GM18907 (cell line): Measurements from ENCODE around the gene TAF1B.

Experiments
- ATAC-seq: cut with Tn5 transposase; IDR thresholded peaks from one replicate; pipeline ENCODE4 v1.9.1; 2021; ENCODE audit warnings: mild to moderate bottlenecking, moderate library complexity; ENCODE audit not compliant: unreplicated experiment

TAF1B gene

DNA sequence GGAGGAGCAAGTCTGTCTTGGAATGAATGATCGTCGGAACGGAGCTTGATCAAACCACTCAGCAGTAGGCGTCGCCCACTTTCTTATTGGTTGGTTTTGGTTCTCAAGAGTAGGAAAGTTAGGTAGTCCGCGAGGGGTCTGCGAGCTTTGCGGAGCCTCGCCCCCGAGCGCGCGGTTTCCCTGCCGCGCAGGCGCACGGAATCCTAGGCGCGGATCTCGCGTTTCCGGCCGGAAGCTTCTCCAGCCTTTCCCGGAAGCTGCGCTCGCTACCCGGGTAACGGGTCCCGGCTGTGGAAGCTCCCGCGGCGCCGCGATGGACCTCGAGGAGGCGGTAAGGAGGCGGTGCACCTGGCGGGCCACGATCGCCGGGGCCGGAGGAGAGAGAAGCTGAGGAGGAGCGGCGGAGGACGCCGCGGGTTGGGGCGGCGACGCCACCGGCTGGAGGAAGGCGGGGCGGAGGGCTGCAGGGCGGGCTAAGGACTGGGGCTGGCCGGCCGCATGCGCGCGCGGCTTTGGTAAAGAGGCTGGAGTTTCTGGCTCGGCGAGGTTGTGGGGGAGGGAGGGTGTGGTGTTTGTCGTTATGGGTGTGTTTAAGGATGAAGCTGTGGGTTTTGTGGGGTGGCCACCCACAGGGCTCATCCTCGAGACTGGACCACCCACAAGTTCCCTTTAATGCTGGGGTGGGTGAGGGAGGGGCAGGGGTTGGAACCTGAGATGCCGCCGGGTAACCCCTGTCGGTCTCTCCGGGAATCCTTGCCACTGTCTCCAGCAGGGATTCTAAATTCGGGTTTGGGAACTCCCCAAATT is at the start of gene TAF1B:
TSS of gene TAF1B (plus strand) at position 246 of the 807 bp plus-strand sequence. CDS start at position 314, 68 bp downstream.
- ATAC-seq: peak; percentile 82

DNA sequence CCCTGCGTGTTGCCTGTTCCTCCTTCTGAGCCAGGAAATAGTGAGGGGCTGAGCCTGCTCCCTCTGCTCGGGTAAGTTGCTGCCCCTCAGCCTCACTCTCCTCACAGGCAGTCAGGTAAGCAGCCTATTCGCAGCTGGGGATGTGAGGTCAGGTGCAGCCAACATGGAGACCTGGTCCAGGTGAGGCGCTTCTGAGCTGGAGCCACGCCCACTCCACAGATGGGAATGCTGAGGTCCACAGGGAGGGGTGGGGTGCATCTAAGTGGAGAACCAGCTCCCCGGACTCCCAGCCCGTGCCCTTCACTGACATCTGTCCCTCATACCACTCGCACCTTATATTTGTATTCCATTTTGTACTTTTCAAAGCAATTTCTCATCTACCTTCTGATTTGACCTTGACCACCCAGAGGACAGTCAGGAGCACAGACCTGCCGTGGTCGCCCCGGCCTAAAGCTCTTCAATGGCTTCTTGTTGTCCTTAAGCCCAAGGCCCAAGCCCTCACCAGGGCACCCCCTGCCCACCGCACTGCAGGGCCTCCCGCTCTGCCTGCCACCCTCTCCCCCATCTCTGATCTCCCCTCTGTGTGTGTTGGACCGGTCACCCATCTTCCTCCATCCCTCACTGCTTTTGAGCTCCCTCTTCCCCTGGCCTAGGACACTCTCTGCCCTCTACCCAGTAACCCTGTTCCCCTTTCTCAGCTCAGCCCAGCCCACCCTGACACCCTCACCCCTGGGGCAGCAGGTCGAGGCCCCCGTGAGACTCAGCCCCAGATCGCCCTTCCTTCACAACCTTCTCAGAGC is 49.2 kb upstream of the TAF1B start:
- no peak for ATAC-seq

DNA sequence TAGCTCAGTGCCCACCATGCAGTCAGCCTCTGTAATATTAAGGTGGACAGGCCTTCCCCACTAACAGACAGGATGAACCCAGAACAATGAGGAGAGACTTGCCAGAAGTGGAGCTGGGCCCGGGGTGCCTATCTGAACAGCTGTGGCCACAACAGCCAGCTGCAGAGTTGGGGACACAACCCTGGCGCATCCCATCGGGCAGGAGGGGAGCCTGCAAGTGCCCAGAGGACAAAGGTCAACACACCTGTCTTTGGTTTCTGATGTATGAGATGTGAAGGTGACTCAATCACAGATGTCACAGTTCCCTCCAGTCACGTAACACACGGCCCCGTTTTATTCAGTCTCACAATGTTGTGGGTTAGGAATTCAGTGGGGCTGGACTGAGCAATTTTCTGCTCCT is 48.2 kb upstream of the TAF1B start:
- no peak for ATAC-seq

DNA sequence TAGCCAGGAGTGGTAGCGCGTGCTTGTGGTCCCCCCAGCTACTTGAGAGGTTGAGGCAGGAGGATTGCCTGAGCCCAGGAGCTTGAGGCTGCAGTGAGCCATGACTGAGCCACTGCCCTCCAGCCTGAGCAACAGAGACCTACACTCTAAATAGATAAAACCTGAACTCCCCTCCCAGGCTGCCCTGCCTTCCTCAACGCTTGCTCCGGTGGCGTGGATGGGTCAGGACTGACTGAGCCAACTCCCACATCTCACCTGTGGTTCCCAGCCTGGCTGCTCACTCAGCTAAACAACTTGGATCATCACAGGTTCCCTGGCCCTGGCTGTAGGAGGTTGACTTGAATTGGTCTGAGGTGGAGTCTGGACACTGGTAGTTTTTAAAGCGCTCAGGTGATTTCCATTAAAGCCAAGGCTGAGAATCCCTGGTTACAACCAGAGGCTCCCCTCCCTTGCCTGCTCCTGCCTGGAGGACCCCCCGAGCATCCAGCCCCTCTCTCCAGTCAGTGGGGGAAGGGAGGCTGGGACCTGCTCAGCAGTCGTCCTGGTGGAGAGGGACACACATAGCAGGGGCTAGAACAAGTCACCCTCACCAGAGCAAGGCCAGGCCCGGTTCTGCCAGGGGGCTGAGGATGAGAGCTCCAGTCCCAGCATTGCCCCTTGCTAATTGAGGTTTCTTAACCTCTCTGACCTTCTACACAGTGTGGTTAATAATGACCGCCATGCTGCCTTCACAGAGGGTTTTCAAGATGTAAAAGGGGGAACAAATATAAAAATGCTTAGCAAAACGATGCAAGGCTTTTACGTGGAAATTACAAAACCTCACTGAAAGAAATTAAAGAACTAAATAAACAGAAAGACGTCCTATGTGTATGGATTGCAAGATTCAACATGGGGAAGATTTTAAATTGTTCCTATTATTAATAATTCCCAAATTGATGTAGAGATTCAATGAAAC is 46.9 kb upstream of the TAF1B start:
- no peak for ATAC-seq

DNA sequence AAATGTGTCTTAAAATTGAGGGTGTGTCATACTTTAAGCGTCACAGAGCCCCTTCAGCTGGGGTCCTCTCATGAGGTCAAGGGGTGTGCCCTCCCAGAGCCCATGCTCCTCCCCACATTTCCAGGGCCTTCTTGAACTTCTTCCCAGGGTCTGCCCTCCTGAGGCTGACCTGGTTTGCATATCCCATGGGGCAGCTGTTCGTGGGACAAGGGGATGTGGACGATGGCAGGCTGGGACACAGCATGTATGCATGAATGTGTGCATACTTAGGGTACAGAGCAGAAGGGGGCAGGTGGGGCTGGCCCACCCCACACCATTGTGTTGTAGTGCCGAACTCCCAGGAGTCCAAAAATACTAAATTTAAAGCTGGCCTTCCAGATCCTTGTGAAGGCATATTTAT is 46.2 kb upstream of the TAF1B start:
- no peak for ATAC-seq

DNA sequence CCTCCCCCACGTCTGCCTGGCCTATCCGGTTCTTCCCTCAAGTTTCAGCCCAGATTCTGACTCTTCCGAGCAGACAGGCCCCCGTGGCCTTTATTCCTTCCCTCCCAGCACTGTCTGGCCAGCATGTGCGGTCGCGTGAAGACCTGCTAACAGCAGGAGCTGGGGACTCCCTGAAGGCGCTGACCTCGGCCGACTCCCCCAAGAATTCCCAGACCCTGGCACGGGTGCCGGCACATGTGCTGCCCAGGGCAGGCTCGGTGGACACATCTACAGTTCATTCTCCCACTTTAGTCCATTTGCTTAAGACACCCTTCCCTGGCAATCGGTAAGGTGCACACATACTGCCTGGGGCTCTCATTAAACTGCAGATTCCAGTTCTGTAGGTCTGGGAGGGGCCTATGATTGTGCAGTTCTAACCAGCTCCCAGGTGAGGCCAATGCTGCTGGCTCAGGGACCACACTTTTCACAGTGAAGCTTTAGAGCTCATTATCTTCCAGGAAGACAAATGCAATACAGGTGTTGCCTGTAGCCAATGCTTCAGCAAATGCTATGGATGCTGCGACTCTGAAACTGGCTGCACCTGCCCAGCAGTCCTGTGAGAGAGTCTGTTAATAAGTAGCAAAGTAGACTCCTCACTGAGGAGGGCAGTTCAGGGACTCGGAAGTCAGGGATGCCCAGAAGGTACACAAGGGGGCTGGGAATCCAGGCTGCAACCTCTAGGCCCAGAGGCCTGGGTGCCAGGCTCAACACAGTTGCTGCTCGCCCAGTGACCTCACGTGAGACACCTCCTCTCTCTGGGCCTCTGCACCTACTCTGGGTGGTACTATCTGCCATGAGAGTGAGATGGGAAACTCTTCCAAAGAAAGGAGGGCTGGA is 45.4 kb upstream of the TAF1B start:
- ATAC-seq: no peak

DNA sequence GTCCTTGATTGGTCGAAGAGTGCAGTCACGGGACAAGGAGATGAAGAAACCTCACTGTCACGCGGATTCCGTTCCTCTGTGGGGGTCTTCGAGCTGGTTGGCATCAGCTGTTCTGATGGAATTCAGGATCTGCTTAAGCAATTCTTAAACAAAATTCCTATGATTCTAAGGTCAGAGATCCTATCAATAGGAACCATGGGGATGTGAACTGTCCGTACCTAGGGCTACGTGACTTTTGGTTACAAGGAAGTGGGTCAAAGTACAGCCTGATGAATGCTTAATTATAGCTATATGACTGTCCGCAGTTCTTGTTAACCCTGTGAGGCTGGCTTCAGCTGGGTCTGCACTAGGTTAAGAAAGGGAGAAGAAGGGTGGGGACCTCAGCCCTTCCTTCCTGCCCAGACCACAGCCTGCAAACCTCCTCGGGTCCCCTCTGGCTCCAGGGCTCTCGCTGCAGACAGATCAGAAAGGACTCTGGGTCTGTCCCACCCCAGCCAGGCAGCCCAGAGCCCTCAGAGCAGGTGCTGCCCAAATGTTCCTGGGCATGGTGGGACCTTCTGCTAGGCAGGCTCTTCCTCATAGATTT is 44.2 kb upstream of the TAF1B start:
- no peak for ATAC-seq

DNA sequence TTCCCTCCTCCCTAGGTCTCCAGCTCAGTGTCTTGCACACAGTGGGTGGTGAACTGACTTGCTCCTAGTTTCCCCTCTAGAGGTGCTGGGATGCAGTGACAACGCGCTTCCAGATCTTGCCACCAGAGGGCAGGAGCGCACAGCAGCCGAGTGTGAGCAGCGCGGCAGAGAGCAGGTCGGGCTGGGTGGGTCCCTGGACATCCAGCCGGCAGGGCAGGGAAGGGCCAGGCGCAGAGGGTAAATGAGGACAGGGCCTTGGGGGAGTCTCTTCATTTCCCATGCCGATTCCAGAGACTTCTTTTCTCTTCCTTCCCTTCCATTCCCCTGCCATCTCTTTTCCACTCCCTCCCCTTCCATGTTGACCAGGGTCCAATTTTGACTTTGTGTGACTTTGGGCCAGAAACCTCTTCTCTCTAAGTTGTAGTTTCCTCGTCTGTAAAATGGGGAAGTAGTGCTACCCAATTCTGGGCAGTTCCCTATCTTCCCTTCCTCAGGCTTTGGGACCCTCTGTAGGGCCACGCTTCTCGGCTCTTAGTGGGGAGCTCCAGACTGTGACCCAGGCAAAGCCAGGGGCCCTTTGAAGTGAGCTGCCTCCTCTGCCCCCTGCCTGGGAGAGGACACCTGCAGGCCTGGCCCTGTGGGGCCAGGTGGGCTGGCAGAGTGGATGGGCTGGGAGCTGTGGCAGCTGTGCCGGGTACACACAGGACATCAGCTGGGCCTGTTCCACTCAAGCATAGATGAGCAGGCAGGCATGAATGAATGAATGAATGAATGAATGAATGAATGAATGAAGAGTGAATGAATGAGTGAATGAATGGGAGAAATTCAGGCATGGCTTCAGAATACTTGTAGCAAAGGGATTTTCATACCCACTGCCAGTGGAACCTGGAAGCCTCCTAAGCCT is 43.3 kb upstream of the TAF1B start:
- ATAC-seq: peak; percentile 83

DNA sequence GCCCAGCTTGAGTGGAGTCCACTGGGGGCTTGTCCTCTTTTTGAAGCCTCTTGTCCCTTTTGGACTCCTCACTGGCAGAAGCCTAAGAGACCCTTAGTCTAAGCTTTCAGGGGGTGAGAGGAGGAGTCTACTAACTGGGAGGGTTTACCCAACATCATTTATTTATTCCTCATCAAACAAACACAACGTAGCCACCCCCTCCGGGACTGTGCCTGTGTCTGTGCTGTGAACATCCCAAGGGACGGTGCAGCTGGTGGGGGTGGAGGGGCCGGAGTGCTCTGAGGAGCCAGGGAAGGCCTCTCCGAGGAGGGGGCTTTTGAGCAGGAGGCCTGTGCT is 42.7 kb upstream of the TAF1B start:
- ATAC-seq: no peak

DNA sequence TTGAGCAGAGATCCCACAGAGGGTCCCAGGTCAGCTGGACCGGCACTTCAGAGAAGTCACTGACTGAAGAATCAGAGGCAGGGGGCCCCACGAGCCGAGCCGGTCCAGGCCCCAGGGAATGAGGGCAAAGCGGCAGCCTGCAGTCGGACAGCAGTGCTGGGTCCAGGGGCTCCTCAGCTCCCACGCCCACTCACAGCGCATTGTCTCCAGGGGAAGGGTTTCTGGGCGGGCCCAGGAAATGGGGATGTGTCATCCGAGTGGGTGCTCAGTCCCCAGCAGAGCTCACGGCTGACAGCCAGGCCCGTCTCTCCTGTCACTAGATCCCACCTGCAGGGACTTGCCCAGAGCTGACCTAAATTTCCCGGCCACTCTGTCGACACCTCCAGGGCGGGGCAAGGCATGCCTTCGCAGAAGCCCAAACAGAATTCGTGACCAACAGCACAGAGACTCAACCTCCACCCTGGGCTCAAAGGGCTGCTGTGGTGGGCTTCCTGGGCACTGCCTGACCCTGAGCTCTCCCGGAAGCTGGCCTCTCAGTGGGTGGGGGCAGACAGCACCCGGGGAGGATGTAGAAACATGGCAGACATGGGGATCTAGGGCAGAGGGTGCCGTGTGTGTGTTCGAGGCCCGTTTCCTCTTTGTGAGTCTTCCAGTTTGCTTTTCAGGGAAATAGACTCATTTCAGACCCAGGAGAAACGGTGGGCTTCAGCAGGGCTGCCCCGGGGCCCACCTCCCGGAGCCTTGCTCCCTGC is 42.1 kb upstream of the TAF1B start:
- no peak for ATAC-seq

DNA sequence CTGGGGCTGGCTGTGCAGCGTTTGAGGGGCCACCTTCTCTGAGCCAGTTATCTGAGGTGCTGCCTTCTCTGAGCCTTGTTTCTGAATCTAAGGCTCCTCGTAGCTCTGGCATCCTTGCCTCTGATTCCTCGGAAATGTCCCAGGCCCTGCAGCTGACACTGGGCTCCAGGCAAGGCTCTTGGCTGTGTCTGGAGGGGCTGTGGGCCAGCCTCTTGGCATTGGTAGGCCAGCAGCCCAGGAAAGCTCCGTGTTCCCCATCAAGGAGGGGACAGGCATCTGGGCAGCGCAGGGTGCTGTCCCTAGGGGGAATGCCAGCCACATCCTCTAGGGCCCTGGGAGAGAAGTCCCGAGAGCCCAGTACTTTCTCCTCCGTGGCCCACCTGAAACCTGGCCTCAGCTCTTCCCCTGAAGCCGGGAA is 40.7 kb upstream of the TAF1B start:
- ATAC-seq: no peak

DNA sequence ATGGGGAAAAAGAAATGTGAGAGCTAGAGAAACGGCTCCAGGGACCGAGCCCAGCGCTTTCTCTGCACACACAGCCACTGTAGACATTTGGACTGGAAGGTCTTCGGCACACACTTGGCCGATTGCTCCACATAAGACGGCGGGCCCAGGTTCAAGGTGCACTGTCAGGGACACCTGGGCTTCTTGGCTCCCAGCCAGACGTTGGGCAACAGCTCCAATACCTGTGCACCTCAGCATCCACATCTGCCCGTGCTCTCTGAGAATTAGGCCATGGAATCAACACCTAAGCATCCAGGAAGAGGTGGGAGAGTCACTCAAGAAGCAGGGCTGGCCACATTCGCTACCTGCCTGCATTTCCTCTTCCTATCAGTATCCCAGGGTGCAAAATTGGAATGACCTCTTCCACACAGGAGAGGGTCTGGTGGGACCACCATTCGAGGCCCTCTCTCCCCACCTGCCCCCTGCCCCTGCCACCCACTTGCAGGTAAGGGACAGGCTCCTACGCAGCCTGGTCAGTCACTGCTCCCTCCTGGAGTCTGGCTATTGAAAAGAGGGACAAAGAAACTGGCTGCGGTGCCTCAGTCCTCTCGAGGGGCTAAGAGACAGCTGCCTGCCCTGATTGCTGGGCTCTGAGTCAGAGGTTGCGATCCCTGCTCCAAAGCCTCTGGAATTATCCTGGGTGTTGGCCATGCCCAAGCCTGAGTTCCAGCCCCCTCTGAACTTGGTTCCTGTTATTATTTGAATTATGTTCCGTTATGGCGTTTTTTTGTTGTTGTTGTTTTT is 40.1 kb upstream of the TAF1B start:
- no peak for ATAC-seq

DNA sequence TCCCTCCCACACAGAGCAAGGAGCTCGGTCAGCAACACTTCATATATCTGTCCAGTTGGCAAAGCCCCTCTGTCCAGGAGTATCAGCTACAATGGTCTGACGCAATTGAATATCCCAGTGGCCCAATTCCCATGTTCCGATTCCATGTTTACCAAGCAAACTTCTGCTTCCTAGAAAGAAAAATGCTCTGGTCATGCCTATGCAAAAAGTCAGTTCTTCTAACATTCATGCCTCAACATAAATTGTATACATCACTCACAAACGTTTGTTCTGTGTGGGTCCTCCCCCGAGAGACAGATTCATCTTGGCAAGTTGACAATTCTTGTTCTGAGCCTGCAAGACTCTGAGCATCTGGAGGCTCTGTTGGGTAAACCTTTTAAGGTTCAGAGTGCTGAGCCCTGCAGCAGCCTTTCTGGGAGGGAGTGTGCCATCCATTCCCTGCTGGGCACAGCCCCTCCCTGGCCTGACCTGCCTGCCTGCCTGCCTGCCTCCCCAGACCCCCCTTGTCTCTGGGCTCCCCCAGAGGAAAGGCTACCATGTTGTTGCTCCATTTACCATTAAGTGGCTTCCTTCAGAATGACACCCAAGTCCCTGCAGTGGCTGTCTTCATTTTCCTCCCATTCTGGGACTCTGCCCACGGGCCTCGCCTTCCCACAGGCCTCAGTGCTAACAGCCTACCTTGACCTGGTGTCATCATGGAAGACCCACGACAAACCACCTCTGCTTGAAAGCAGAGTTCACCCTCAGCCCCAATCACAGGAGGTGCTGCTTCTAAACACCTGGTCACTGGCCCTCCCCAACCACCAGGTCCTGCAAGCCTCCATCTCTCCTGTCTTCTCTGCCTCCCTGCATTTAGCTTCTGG is 37.6 kb upstream of the TAF1B start:
- ATAC-seq: no peak

DNA sequence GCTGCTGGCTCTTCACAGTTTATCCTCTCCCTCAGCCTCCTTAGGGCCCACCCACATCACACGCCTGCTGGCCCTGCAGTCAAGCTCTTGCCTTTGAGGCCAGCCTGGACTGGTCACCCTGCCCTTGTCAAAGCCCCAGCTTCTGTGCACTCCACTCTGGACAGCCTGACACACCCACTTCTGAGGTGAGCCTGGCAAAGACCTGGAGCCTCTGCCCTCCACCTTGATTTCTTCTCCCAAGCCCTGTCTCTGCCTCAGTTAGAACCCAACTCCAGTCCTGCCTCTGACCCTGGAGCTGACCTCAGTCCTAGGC is 37.0 kb upstream of the TAF1B start:
- ATAC-seq: no peak

DNA sequence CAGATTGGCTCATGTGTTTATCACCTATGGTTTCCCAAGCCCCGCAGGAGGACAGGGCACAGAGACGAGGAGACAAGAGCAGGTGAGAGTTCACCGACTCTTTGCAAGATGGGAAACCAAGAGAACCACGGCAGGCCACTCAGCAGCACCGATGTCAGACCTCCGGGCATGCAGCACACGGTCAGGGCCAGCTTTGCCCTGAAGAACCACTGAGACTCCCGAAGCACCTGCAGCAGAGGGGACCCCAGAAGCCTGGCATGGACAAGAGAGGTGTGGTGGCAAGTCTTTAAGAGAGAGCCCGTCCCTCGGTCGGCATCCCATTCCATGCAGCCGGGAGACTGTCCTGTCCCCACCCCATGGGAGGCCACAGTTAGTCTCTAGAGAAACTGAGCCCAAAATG is 36.6 kb upstream of the TAF1B start:
- no peak for ATAC-seq

DNA sequence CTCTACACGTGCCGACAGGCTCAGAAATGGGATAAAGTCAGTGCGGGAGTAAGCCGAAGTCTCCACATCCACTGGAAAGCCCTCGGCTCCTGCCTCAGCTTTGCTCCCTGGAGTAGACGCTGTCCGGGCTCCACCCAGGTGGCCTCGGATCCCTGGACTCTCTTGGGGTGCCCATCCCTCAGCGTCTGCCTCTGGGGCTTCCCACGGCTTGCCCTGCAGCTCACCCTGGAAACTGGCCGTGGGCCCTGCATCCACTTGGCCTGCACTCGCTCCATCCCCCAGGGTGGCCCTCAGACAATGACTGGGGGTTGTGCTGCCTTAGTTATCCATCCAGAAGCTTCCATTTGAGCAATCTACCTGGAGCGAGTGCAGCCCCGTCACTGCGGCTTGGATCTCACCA is 36.2 kb upstream of the TAF1B start:
- ATAC-seq: no peak
